ENCODE results near the gene CFAP45.

The CFAP45 gene

GRCh38 chr1:159936273-159936904 lies 36.4 kb upstream of the CFAP45 start:
- peak; percentile 8 for DNase-seq

- DNase-seq = no peak
Observed at GRCh38 chr1:159935719-159936272, 35.8 kb upstream of the CFAP45 start.

GRCh38 chr1:159935305-159935704 lies 35.3 kb upstream of the CFAP45 start:
- DNase-seq = no peak

GRCh38 chr1:159934136-159935039 lies 34.4 kb upstream of the CFAP45 start:
- DNase-seq = no peak

- no peak for DNase-seq
Observed at GRCh38 chr1:159933347-159933746, 33.4 kb upstream of the CFAP45 start.

GRCh38 chr1:159932296-159933285 lies 32.6 kb upstream of the CFAP45 start:
- no peak for DNase-seq

- no peak for DNase-seq
Observed at GRCh38 chr1:159931795-159932173, 31.8 kb upstream of the CFAP45 start.

GRCh38 chr1:159931101-159931794 lies 31.3 kb upstream of the CFAP45 start:
- no peak for DNase-seq

- no peak for DNase-seq
Observed at GRCh38 chr1:159930634-159931033, 30.7 kb upstream of the CFAP45 start.

- no peak for DNase-seq
Observed at GRCh38 chr1:159930216-159930615, 30.3 kb upstream of the CFAP45 start.

- no peak for DNase-seq
Observed at GRCh38 chr1:159929155-159930051, 29.4 kb upstream of the CFAP45 start.

- DNase-seq = no peak
Observed at GRCh38 chr1:159928491-159929050, 28.6 kb upstream of the CFAP45 start.

- DNase-seq = no peak
Observed at GRCh38 chr1:159927849-159928431, 28.0 kb upstream of the CFAP45 start.

GRCh38 chr1:159927211-159927848 lies 27.4 kb upstream of the CFAP45 start:
- DNase-seq = no peak

- DNase-seq = no peak
Observed at GRCh38 chr1:159925719-159926078, 25.7 kb upstream of the CFAP45 start.

GRCh38 chr1:159924791-159925718 lies 25.1 kb upstream of the CFAP45 start, which contains the start of gene TAGLN2:
Gene TAGLN2, minus strand, starts transcription at chr1:159925507. Its CDS starts 4,998 bp downstream, at chr1:159920509.
- DNase-seq = peak; percentile 69

GRCh38 chr1:159924025-159924790 lies 24.2 kb upstream of the CFAP45 start:
- peak; percentile 54 for DNase-seq

All from NCI-H446 treated with DMSO at 0.1 percent for 48 hours (cell line).